PC-3 (cell line): ENCODE data around the gene TPH2. TPM values are rescaled to one million over a fixed set of nuclear protein-coding genes. Genes with fewer than 3 reads are reported as not detected.
A peak's percentile ranks its signal among the peaks of the same experiment; 100 is the strongest.

Source experiments
- ATAC-seq: fragments of 200-7000 bp; cut with Tn5 transposase; 2 replicates; pipeline ENCODE4 v1.9.1; 2020; ENCODE audit warnings: mild to moderate bottlenecking, moderate library complexity
- BruUV-seq: library from RNA; stranded (reverse); fragments of 400-500 nt; replicated peaks from 2 replicates; lab custom pipeline; 2021; lab: Mats Ljungman, UMichigan
- CTCF ChIA-PET: fragments of 300-600 bp; sonication (Branson Sonifier 250); formaldehyde crosslinking; loops from one replicate; lab custom pipeline; 2022; ENCODE audit warnings: antibody characterized with exemption; lab: Charles Lee
- POLR2A ChIA-PET: fragments of 300-600 bp; sonication (Branson Sonifier 250); formaldehyde crosslinking; loops from one replicate; lab custom pipeline; 2022; ENCODE audit warnings: antibody characterized with exemption; ENCODE audit not compliant: unreplicated experiment; lab: Charles Lee
- DNase-seq: peaks from one replicate; pipeline ENCODE4 v3.0.0-alpha.2; 2015
- H2AFZ ChIP-seq: fragments of 300-600 bp; sonication (generic); 2 replicates; pipeline ENCODE4 v1.6.0; 2016; ENCODE audit warnings: antibody characterized with exemption, low read length
- H3F3A ChIP-seq: fragments of 300-600 bp; sonication (generic); one replicate; pipeline ENCODE4 v1.6.0; 2017; ENCODE audit warnings: antibody characterized with exemption, low read length, control low read depth, mild to moderate bottlenecking; ENCODE audit not compliant: unreplicated experiment
- H3K27ac ChIP-seq: fragments of 300-600 bp; sonication (generic); 2 replicates; pipeline ENCODE4 v1.5.1; 2016; ENCODE audit warnings: mild to moderate bottlenecking, low read length
- H3K27me3 ChIP-seq: fragments of 300-600 bp; sonication (generic); 2 replicates; pipeline ENCODE4 v1.6.1; 2016; ENCODE audit warnings: low read length, mixed read lengths
- H3K36me3 ChIP-seq: fragments of 300-600 bp; sonication (generic); 2 replicates; pipeline ENCODE4 v1.6.1; 2016; ENCODE audit warnings: low read depth, mixed run types, low read length, mixed read lengths
- H3K4me1 ChIP-seq: fragments of 300-600 bp; sonication (generic); 2 replicates; pipeline ENCODE4 v1.5.1; 2016; ENCODE audit warnings: low read length; ENCODE audit not compliant: insufficient read depth
- H3K4me2 ChIP-seq: fragments of 300-600 bp; sonication (generic); 2 replicates; pipeline ENCODE4 v1.6.0; 2016; ENCODE audit warnings: low read length
- H3K4me3 ChIP-seq: fragments of 300-600 bp; sonication (generic); 2 replicates; pipeline ENCODE4 v1.5.1; 2016; ENCODE audit warnings: mild to moderate bottlenecking, low read length, mixed read lengths
- H3K79me2 ChIP-seq: fragments of 300-600 bp; sonication (generic); 2 replicates; pipeline ENCODE4 v1.6.1; 2017; ENCODE audit warnings: low read length, mixed read lengths
- H3K9ac ChIP-seq: fragments of 300-600 bp; sonication (generic); 2 replicates; pipeline ENCODE4 v1.6.0; 2016; ENCODE audit warnings: mild to moderate bottlenecking, low read length
- H3K9me2 ChIP-seq: fragments of 300-600 bp; sonication (generic); replicated peaks from 2 replicates; pipeline ENCODE4 v1.6.1; 2016; ENCODE audit warnings: mixed run types, low read length, mixed read lengths
- H3K9me3 ChIP-seq: fragments of 300-600 bp; sonication (generic); 2 replicates; pipeline ENCODE4 v1.6.1; 2016; ENCODE audit warnings: low read length, mixed read lengths
- H4K20me1 ChIP-seq: fragments of 300-600 bp; sonication (generic); 2 replicates; pipeline ENCODE4 v1.6.1; 2016; ENCODE audit warnings: low read length, mixed read lengths
- CTCF ChIP-seq: fragments of 300-600 bp; sonication (generic); conservative IDR thresholded peaks from 2 replicates; pipeline ENCODE4 v1.5.1; 2017; ENCODE audit warnings: antibody characterized with exemption, low read depth, mild to moderate bottlenecking, low read length
- EZH2 ChIP-seq: fragments of 300-600 bp; sonication (generic); IDR thresholded peaks from one replicate; pipeline ENCODE4 v1.6.1; 2017; ENCODE audit warnings: antibody characterized with exemption, mild to moderate bottlenecking, low read length; ENCODE audit not compliant: unreplicated experiment
- EZH2phosphoT487 ChIP-seq: fragments of 300-600 bp; sonication (generic); IDR thresholded peaks from 2 replicates; pipeline ENCODE4 v1.6.1; 2018; ENCODE audit warnings: mild to moderate bottlenecking, antibody characterized with exemption, low read length, borderline replicate concordance
- intact Hi-C: fragments of 100-400 bp; cut with micrococcal nuclease; formaldehyde crosslinking; loops from 2 replicates; pipeline ENCODE4 v1.9.0; 2023
- total RNA-seq: library from RNA; depleted of rRNA; stranded (reverse); fragments of >200 nt; gene quantifications from 2 replicates; pipeline ENCODE4 v1.2.3, GENCODE V29; 2014

Gene TPH2
- total RNA-seq, 1 experiment from 2014 or later = not detected

- CTCF ChIA-PET = no interaction called here
- no peak for DNase-seq
These were observed 77.2 kb downstream of the TPH2 start for GRCh38 chr12:72015895-72016294.

GRCh38 chr12:72017054-72017651 is 78.5 kb downstream of the TPH2 start:
- intact Hi-C loops = loop anchor here (1.0 to 2.0 kb wide), 3 partner anchors 250 to 330 kb away; no protein-coding TSS in a partner anchor
- Histone ChIP-seq H3K9ac (no peak overlapping the region), H2AFZ (no peak overlapping the region), H3K4me1 (no peaks in the 10 kb centered on the region), H3K79me2 (no peaks in the 10 kb centered on the region), H3K27ac (no peak overlapping the region), H3K9me2 (no peaks in the 10 kb centered on the region), H3K9me3 (no peaks in the 10 kb centered on the region), H3K4me2 (no peak overlapping the region), H3K4me3 (no peak overlapping the region), H3K36me3 (no peaks in the 10 kb centered on the region), H3F3A (no peaks in the 10 kb centered on the region), H4K20me1 (no peaks in the 10 kb centered on the region), H3K27me3 (no peaks in the 10 kb centered on the region)
- DNase-seq = peak; percentile 87
- TF ChIP-seq EZH2phosphoT487 = no peak
- peak; percentile 86 for TF ChIP-seq CTCF
- ChIA-PET POLR2A (no interaction called here), CTCF (interaction anchor here (0.6 to 1.1 kb wide), 7 partner anchors 9 to 662 kb away, joined by 3 to 21 read pairs (median 3); no protein-coding TSS in a partner anchor)
- BruUV-seq = no TSS peak
- peak; percentile 99 for ATAC-seq

More at GRCh38 chr12:72015895-72016294, 77.2 kb downstream of the TPH2 start:
- Histone ChIP-seq H3K4me3 (no peak overlapping the region), H3K4me1 (no peaks in the 10 kb centered on the region), H3F3A (no peaks in the 10 kb centered on the region), H2AFZ (no peak overlapping the region), H3K27ac (no peak overlapping the region), H3K9me3 (no peaks in the 10 kb centered on the region), H3K9ac (no peak overlapping the region), H4K20me1 (no peaks in the 10 kb centered on the region), H3K79me2 (no peaks in the 10 kb centered on the region), H3K4me2 (no peak overlapping the region), H3K9me2 (no peaks in the 10 kb centered on the region), H3K36me3 (no peaks in the 10 kb centered on the region), H3K27me3 (no peaks in the 10 kb centered on the region)
- no peak for ATAC-seq
- no peak for TF ChIP-seq EZH2
- no TSS peak for BruUV-seq
- intact Hi-C loops = loop anchor here (2.0 kb wide), 1 partner anchor 331 kb away; no protein-coding TSS in a partner anchor
- POLR2A ChIA-PET = no interaction called here

GRCh38 chr12:72018036-72018435 is 79.4 kb downstream of the TPH2 start:
- H3K79me2 ChIP-seq = no peaks in the 10 kb centered on the region
- H3K27me3 ChIP-seq = no peaks in the 10 kb centered on the region
- CTCF ChIA-PET = no interaction called here
- POLR2A ChIA-PET = no interaction called here
- no peaks in the 10 kb centered on the region for H3F3A ChIP-seq
- H3K4me2 ChIP-seq = no peak overlapping the region
- no peaks in the 10 kb centered on the region for H3K9me2 ChIP-seq
- H2AFZ ChIP-seq = no peak overlapping the region
- no peaks in the 10 kb centered on the region for H3K9me3 ChIP-seq
- no peak overlapping the region for H3K9ac ChIP-seq
- no peaks in the 10 kb centered on the region for H4K20me1 ChIP-seq
- no peak for TF ChIP-seq CTCF
- no peak for TF ChIP-seq EZH2phosphoT487
- no peak for TF ChIP-seq EZH2
- no peak overlapping the region for H3K4me3 ChIP-seq
- no peak for DNase-seq
- ATAC-seq = no peak
- no peaks in the 10 kb centered on the region for H3K4me1 ChIP-seq
- intact Hi-C loops = no loop called here
- no peaks in the 10 kb centered on the region for H3K36me3 ChIP-seq
- no TSS peak for BruUV-seq
- no peak overlapping the region for H3K27ac ChIP-seq
